Adrenal gland (tissue), 12 donors: Measurements from ENCODE around the gene KRT5. TPM values are rescaled to one million over a fixed set of nuclear protein-coding genes. Genes with fewer than 3 reads are reported as not detected.

Experiments used
- DNase-seq, 7 donors: peaks; one replicate each; pipeline ENCODE4 v3.0.0-alpha.2; 2019 to 2020
- H3K27ac ChIP-seq, 5 donors: fragments of 200-600 bp; sonication (generic) in 4 of 5; 1 replicate in 3 of 5; 2 replicates in 2 of 5; pipeline versions ENCODE4 v1.5.1 to v1.8.0; 2016 to 2020; ENCODE audit warnings: mild to moderate bottlenecking in 1 of 5
- H3K27me3 ChIP-seq: fragments of 200-600 bp; 2 replicates; pipeline ENCODE4 v1.8.0; 2021
- H3K36me3 ChIP-seq, 2 donors: fragments of 200-600 bp; replicated peaks in 1 of 2; 1 replicate in 1 of 2; 2 replicates in 1 of 2; pipeline versions ENCODE4 v1.5.1 to v1.8.0; 2018 to 2022
- H3K4me1 ChIP-seq, 2 donors: fragments of 200-600 bp; replicated peaks in 1 of 2; 1 replicate in 1 of 2; 2 replicates in 1 of 2; pipeline versions ENCODE4 v1.5.1 to v1.8.0; 2018 to 2021
- H3K4me3 ChIP-seq, 4 donors: fragments of 200-600 bp; sonication (generic) in 3 of 4; one replicate each; pipeline ENCODE4 v1.5.1; 2016 to 2018
- H3K9me3 ChIP-seq, 3 donors: fragments of 200-600 bp; sonication (generic) in 1 of 3; replicated peaks in 1 of 3; 1 replicate in 2 of 3; 2 replicates in 1 of 3; pipeline versions ENCODE4 v1.5.1 to v1.8.0; 2016 to 2021
- CTCF ChIP-seq, 6 experiments: fragments of 450-650 bp in 4 of 6; fragments of 200-600 bp in 2 of 6; sonication (generic) in 1 of 6; IDR thresholded peaks; 1 replicate in 5 of 6; 2 replicates in 1 of 6; pipeline versions ENCODE4 v1.5.1 to v1.8.0; 2016 to 2021; ENCODE audit warnings: antibody characterized with exemption in 6 of 6, mild to moderate bottlenecking in 2 of 6, moderate library complexity in 1 of 6
- POLR2A ChIP-seq, 2 donors: fragments of 450-650 bp; IDR thresholded peaks; one replicate each; pipeline ENCODE4 v1.6.1; 2017; ENCODE audit warnings: antibody characterized with exemption in 2 of 2, mild to moderate bottlenecking in 2 of 2, moderate library complexity in 1 of 2
- WGBS, 4 donors: extraction: QIAGEN DNeasy Blood & Tissue Kit in 2 of 4; methylation state at CpG; one replicate each; pipeline versions ENCODE4 v1.1.5 to v1.1.7; 2013 to 2017; 5-methylcytosine and 5-hydroxymethylcytosine counted together
- intact Hi-C, 2 donors: fragments of 100-400 bp; cut with DNase I; formaldehyde crosslinking; loops; one replicate each; pipeline versions ENCODE4 v1.14.1 to v1.15.0; 2022 to 2023
- polyA plus RNA-seq, 3 donors: library from polyadenylated mRNA; stranded (reverse); fragments of 200-250 nt in 2 of 3; fragments of 350-450 nt in 1 of 3; fragmentation: Illumina TruSeq in 1 of 3; extraction: RNeasy Lipid Tissue Mini Kit (QIAGEN cat#74804) in 1 of 3; gene quantifications; one replicate each; pipeline ENCODE4 v1.2.3, GENCODE V29; 2013 to 2014
- total RNA-seq, 9 donors: library from RNA; depleted of rRNA in 4 of 9; stranded (reverse); fragments of >200 nt in 4 of 9; fragments of 120-200 nt in 1 of 9; fragmentation: NEBNext Ultra II Directional in 1 of 9; extraction: Animal tissue kit (Norgen Biotek cat#: 25700) in 1 of 9; gene quantifications; one replicate each; pipeline versions ENCODE4 v1.1.0 to v1.2.4, GENCODE V29; 2013 to 2023
- donor health status: healthy with polysubstance abuse.
- donor health status: Bipolar disorder and iron deficiency.
- donor health status: DM: yes; HTN: yes; CAD: no.
- donor health status: DM: no; HTN: no; CAD: no.
- donor health status: DM: no; HTN: no; CAD: no.
- donor health status: DM: yes; HTN: yes; CAD: no.

KRT5 gene
- total and polyA plus RNA-seq, 12 donors: 0.11 to 4.2 (median 0.58) TPM; not detected in 6

GRCh38 chr12:52529417-52529816, 9.2 kb upstream of the KRT5 start:
- Histone ChIP-seq H3K36me3 (no peaks in the 10 kb centered on the region), H3K9me3 (no peaks in the 10 kb centered on the region), H3K4me3 (no peak overlapping the region), H3K27ac (no peak overlapping the region), H3K27me3 (no peaks in the 10 kb centered on the region), H3K4me1 (no peaks in the 10 kb centered on the region)
- TF ChIP-seq POLR2A (IDR thresholded peaks at IDR 0.05) (no peak), CTCF (IDR thresholded peaks at IDR 0.05) (no peak)
- WGBS, 4 donors: 92 to 98% (median 97%) methylated on average over 2 of the region's 2 CpGs
- intact Hi-C loops: no loop called here
- DNase-seq: no peak

GRCh38 chr12:52528641-52529143, 8.5 kb upstream of the KRT5 start:
- H3K9me3 ChIP-seq: no peaks in the 10 kb centered on the region
- TF ChIP-seq CTCF (IDR thresholded peaks at IDR 0.05): no peak
- no peak for TF ChIP-seq POLR2A (IDR thresholded peaks at IDR 0.05)
- H3K27me3 ChIP-seq: no peaks in the 10 kb centered on the region
- 88 to 94% (median 89%) methylated on average over 4 to 8 of the region's 8 CpGs for WGBS, 4 donors
- no peaks in the 10 kb centered on the region for H3K4me1 ChIP-seq
- peak in 2 of 7 donors; percentile 1 to 5 for DNase-seq
- intact Hi-C loops: no loop called here
- H3K36me3 ChIP-seq: no peaks in the 10 kb centered on the region
- no peak overlapping the region for H3K27ac ChIP-seq
- no peak overlapping the region for H3K4me3 ChIP-seq

- H3K27me3 ChIP-seq: no peaks in the 10 kb centered on the region
- no peak overlapping the region for H3K27ac ChIP-seq
- DNase-seq: peak in 4 of 7 donors; percentile 2 to 14 (median 6)
- no peaks in the 10 kb centered on the region for H3K4me1 ChIP-seq
- H3K4me3 ChIP-seq: no peak overlapping the region
- H3K9me3 ChIP-seq: no peaks in the 10 kb centered on the region
- no peak for TF ChIP-seq CTCF (IDR thresholded peaks at IDR 0.05)
- TF ChIP-seq POLR2A (IDR thresholded peaks at IDR 0.05): no peak
- no peaks in the 10 kb centered on the region for H3K36me3 ChIP-seq
- intact Hi-C loops: no loop called here
- 59 to 68% (median 64%) methylated on average over 3 to 4 of the region's 4 CpGs for WGBS, 4 donors
Measured at GRCh38 chr12:52527121-52527800, 7.1 kb upstream of the KRT5 start.

- H3K27me3 ChIP-seq: no peaks in the 10 kb centered on the region
- no peaks in the 10 kb centered on the region for H3K4me1 ChIP-seq
- no peak overlapping the region for H3K27ac ChIP-seq
- no peaks in the 10 kb centered on the region for H3K36me3 ChIP-seq
- TF ChIP-seq POLR2A (IDR thresholded peaks at IDR 0.05) (no peak), CTCF (IDR thresholded peaks at IDR 0.05) (no peak)
- H3K9me3 ChIP-seq: no peaks in the 10 kb centered on the region
- DNase-seq: peak in 3 of 7 donors; percentile 6 to 21 (median 8)
- intact Hi-C loops: no loop called here
- H3K4me3 ChIP-seq: no peak overlapping the region
- 69 to 83% (median 77%) methylated on average over 8 of the region's 8 CpGs for WGBS, 4 donors
Measured at GRCh38 chr12:52526511-52526951, 6.3 kb upstream of the KRT5 start.
